Endothelial cell of umbilical vein (primary cell): ENCODE measurements around the gene ETS1. TPM values are rescaled to one million over a fixed set of nuclear protein-coding genes. Genes with fewer than 3 reads are reported as not detected.

ENCODE experiments used
- BruUV-seq: library from RNA; stranded (reverse); fragments of 400-500 nt; replicated peaks from 2 replicates; lab custom pipeline; 2021; lab: Mats Ljungman, UMichigan
- CTCF ChIA-PET: fragments of 300-600, 350-600 bp; sonication (Branson Sonifier 250); formaldehyde crosslinking; loops from one replicate; lab custom pipeline; 2021; ENCODE audit warnings: antibody characterized with exemption, inconsistent platforms; lab: Charles Lee
- POLR2A ChIA-PET: fragments of 300-600, 350-600 bp; sonication (Branson Sonifier 250); formaldehyde crosslinking; loops from one replicate; lab custom pipeline; 2021; ENCODE audit warnings: antibody characterized with exemption, inconsistent platforms; lab: Charles Lee
- DNase-seq: peaks from one replicate; pipeline ENCODE4 v3.0.0-alpha.2; 2011; ENCODE audit warnings: low read depth, low spot score
- FAIRE-seq: peaks from 2 replicates; lab custom pipeline; 2011; peaks lifted over from hg19 to GRCh38; lab: Jason Lieb, UNC
- H2AFZ ChIP-seq: 2 replicates; pipeline ENCODE4 v1.6.0; 2012; ENCODE audit warnings: low read depth, low read length, control low read depth, inconsistent platforms
- H3K27ac ChIP-seq: 2 replicates; pipeline ENCODE4 v1.5.1; 2011; ENCODE audit warnings: low read depth, mild to moderate bottlenecking, control low read depth, low read length, moderate library complexity; ENCODE audit not compliant: insufficient read depth
- H3K27me3 ChIP-seq, 2 experiments: 2 replicates each; pipeline versions ENCODE4 v1.6.0 to v1.6.1; 2011; ENCODE audit warnings: low read length in 2 of 2, mixed read lengths in 1 of 2; ENCODE audit not compliant: control insufficient read depth in 2 of 2, insufficient read depth in 2 of 2
- H3K36me3 ChIP-seq, 2 experiments: 2 replicates in 1 of 2; 3 replicates in 1 of 2; pipeline ENCODE4 v1.5.1; 2011; ENCODE audit warnings: low read length in 2 of 2, mild to moderate bottlenecking in 1 of 2, moderate library complexity in 1 of 2; ENCODE audit not compliant: control insufficient read depth in 2 of 2, insufficient read depth in 2 of 2; ENCODE audit errors: extremely low read depth in 1 of 2
- H3K4me1 ChIP-seq: 3 replicates; pipeline ENCODE4 v1.5.1; 2011; ENCODE audit warnings: mild to moderate bottlenecking, low read length; ENCODE audit not compliant: control insufficient read depth, insufficient read depth; ENCODE audit errors: extremely low read depth
- H3K4me2 ChIP-seq: 2 replicates; pipeline ENCODE4 v1.6.1; 2011; ENCODE audit warnings: low read length, control low read depth, mixed read lengths; ENCODE audit not compliant: insufficient read depth
- H3K4me3 ChIP-seq, 3 experiments: fragments of 200-600 bp in 1 of 3; sonication (generic), shearing (Covaris generic) in 1 of 3; replicated peaks in 1 of 3; 2 replicates each; pipeline ENCODE4 v1.5.1; 2011 to 2016; ENCODE audit warnings: control low read depth in 3 of 3, low read length in 3 of 3, mild to moderate bottlenecking in 2 of 3, inconsistent platforms in 1 of 3, low read depth in 1 of 3, moderate library complexity in 1 of 3; ENCODE audit not compliant: insufficient read depth in 1 of 3
- H3K79me2 ChIP-seq: 2 replicates; pipeline ENCODE4 v1.6.0; 2012; ENCODE audit warnings: low read length, inconsistent platforms; ENCODE audit not compliant: control insufficient read depth, insufficient read depth
- H3K9ac ChIP-seq: replicated peaks from 2 replicates; pipeline ENCODE3; 2011; ENCODE audit warnings: low read length, control low read depth; ENCODE audit not compliant: insufficient read depth; ENCODE audit errors: extremely low read depth
- H3K9me1 ChIP-seq: replicated peaks from 3 replicates; pipeline ENCODE4 v1.6.0; 2011; ENCODE audit warnings: mild to moderate bottlenecking, low read length; ENCODE audit not compliant: control insufficient read depth, insufficient read depth; ENCODE audit errors: extremely low read depth
- H3K9me3 ChIP-seq: replicated peaks from 2 replicates; pipeline ENCODE4 v1.5.1; 2012; ENCODE audit warnings: low read length, inconsistent platforms; ENCODE audit not compliant: control insufficient read depth, insufficient read depth
- H4K20me1 ChIP-seq: replicated peaks from 2 replicates; pipeline ENCODE3; 2011; ENCODE audit warnings: mild to moderate bottlenecking, low read length; ENCODE audit not compliant: control insufficient read depth, insufficient read depth; ENCODE audit errors: extremely low read depth
- EZH2 ChIP-seq: IDR thresholded peaks from 2 replicates; pipeline ENCODE4 v1.6.1; 2012; ENCODE audit warnings: borderline replicate concordance, low read depth, mild to moderate bottlenecking, moderate library complexity, low read length, inconsistent platforms; ENCODE audit not compliant: severe bottlenecking
- FOS ChIP-seq: IDR thresholded peaks from 2 replicates; pipeline ENCODE4 v1.6.1; 2011; ENCODE audit warnings: mild to moderate bottlenecking, low read length, moderate library complexity, borderline replicate concordance; ENCODE audit not compliant: insufficient read depth
- GATA2 ChIP-seq: IDR thresholded peaks from 2 replicates; pipeline ENCODE4 v1.7.0; 2011; ENCODE audit warnings: low read depth, mild to moderate bottlenecking, moderate library complexity, mixed read lengths, low read length; ENCODE audit not compliant: insufficient read length, insufficient read depth
- JUN ChIP-seq: IDR thresholded peaks from 2 replicates; pipeline ENCODE4 v1.6.1; 2011; ENCODE audit warnings: borderline replicate concordance, low read depth; ENCODE audit not compliant: insufficient read length, insufficient read depth
- MYC ChIP-seq: IDR thresholded peaks from one replicate; pipeline ENCODE4 v1.6.1; 2011; ENCODE audit warnings: mild to moderate bottlenecking, low read depth, low read length
- POLR2A ChIP-seq: IDR thresholded peaks from 2 replicates; pipeline ENCODE4 v1.6.1; 2012; ENCODE audit warnings: low read depth, mild to moderate bottlenecking, control low read depth, low read length
- POLR2AphosphoS5 ChIP-seq: IDR thresholded peaks from 2 replicates; pipeline ENCODE4 v1.6.1; 2012; ENCODE audit warnings: low read depth, mild to moderate bottlenecking, control low read depth, low read length, moderate library complexity; ENCODE audit not compliant: insufficient read depth
- dilution Hi-C: fragments of 300-500 bp; cut with MboI; formaldehyde crosslinking; loops from one replicate; pipeline ENCODE4 v1.15.0; 2019; ENCODE audit warnings: low sequenced_read_pairs; ENCODE audit not compliant: extremely low pct_ligation_motif_present
- intact Hi-C: fragments of 100-400 bp; cut with micrococcal nuclease; formaldehyde crosslinking; loops from one replicate; pipeline ENCODE4 v1.10.0; 2022
- polyA plus RNA-seq, 4 experiments: library from polyadenylated mRNA; depleted of rRNA in 3 of 4; stranded (reverse) in 3 of 4; unstranded in 1 of 4; fragments of >200 nt; gene quantifications; 2 replicates each; pipeline versions ENCODE4 v1.2.1 to v1.2.3, GENCODE V29; 2011 to 2012; ENCODE audit warnings: missing spikeins in 1 of 4
- total RNA-seq: library from RNA; stranded (reverse); gene quantifications from 2 replicates; pipeline ENCODE4 v1.2.3, GENCODE V29; 2021
- TF ChIP-seq, protein P1 (sequence below), 2 donors: IDR thresholded peaks; 1 replicate in 1 of 2; 2 replicates in 1 of 2; pipeline ENCODE4 v1.5.1; 2011; ENCODE audit warnings: low read length in 2 of 2, mild to moderate bottlenecking in 2 of 2, moderate library complexity in 2 of 2, control low read depth in 1 of 2, inconsistent platforms in 1 of 2, low read depth in 1 of 2; ENCODE audit not compliant: insufficient read depth in 1 of 2; ENCODE audit errors: extremely low read depth in 1 of 2
- TF ChIP-seq, protein P2 (sequence below): IDR thresholded peaks from 2 replicates; pipeline ENCODE4 v1.6.1; 2011; ENCODE audit not compliant: insufficient read depth, insufficient read length

The ETS1 gene
- total and polyA plus RNA-seq, 2 donors (not counting 3 experiments of a cell fraction or from before 2014, with no cell fraction given) = 34.2 to 115 TPM

DNA sequence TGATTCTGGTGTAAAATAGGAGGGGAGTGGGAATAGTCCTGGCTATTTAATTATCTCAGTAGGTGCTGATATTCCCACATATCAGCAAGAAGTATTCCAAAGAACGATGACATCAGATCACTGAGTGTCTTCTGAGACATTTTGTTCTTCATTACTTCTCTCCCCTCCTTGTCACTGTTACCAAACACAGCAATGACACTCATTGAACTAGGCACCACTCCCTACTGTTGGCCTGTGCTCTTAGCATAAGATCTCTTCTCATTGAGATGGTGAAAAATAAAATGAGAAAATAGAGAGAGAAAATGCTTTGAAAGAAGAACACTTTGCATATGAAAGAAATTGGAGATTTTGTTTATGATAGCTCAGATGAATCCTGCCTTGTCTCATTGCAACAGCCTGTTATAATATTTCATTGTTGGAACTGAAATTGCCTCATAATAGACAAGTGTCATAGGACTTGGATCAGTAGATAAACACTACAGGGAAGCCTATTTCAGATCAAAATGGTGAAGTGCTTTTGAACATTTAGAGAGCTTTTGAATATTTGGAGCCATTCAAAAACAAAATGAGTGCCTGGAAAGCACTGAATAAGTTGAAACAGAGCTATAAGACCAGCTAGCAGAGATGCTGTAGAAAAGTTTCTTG lies 11.3 kb upstream of the ETS1 start:
- no peak for TF ChIP-seq JUN
- TF ChIP-seq, protein P1, sequence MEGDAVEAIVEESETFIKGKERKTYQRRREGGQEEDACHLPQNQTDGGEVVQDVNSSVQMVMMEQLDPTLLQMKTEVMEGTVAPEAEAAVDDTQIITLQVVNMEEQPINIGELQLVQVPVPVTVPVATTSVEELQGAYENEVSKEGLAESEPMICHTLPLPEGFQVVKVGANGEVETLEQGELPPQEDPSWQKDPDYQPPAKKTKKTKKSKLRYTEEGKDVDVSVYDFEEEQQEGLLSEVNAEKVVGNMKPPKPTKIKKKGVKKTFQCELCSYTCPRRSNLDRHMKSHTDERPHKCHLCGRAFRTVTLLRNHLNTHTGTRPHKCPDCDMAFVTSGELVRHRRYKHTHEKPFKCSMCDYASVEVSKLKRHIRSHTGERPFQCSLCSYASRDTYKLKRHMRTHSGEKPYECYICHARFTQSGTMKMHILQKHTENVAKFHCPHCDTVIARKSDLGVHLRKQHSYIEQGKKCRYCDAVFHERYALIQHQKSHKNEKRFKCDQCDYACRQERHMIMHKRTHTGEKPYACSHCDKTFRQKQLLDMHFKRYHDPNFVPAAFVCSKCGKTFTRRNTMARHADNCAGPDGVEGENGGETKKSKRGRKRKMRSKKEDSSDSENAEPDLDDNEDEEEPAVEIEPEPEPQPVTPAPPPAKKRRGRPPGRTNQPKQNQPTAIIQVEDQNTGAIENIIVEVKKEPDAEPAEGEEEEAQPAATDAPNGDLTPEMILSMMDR (IDR thresholded peaks at IDR 0.05; ENCODE audit: extremely low read depth in 1 of 2, insufficient read depth in 1 of 2, low read depth in 1 of 2, low read length in 2 of 2) = no peak
- Histone ChIP-seq H3K4me3 (no peak overlapping the region), H3K9me1 (no peaks in the 10 kb centered on the region), H3K36me3 (no peaks in the 10 kb centered on the region), H3K79me2 (no peaks in the 10 kb centered on the region), H2AFZ (no peak overlapping the region), H3K4me1 (peaks cover 9% of the 10 kb centered on the region), H3K9me3 (no peaks in the 10 kb centered on the region), H4K20me1 (no peaks in the 10 kb centered on the region), H3K4me2 (no peak overlapping the region), H3K9ac (no peak overlapping the region), H3K27ac (no peak overlapping the region), H3K27me3 (no peaks in the 10 kb centered on the region)
- intact Hi-C loops = no loop called here
- ChIA-PET CTCF (no interaction called here), POLR2A (no interaction called here)
- dilution Hi-C loops = no loop called here
- FAIRE-seq (no peak), DNase-seq (no peak)
- no TSS peak for BruUV-seq

DNA sequence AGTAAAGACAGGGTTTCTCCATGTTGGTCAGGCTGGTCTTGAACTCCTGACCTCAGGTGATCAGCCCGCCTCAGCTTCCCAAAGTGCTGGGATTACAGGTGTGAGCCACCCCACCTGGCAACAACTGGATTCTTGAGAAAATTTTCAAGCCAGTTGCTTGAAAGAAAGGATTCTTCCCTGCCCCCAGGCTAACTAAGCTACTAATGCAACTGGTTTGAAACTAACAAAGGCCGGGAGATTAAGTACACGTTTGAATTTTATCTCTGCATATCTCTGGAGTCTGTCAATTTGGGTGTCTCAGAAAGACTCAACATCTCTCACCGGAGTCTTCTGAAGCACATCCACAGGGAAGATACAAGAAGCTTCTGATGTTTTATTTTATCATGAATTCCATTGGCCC lies 10.7 kb upstream of the ETS1 start:
- no peak overlapping the region for H3K4me2 ChIP-seq
- FAIRE-seq (no peak), DNase-seq (no peak)
- no TSS peak for BruUV-seq
- POLR2A ChIA-PET = no interaction called here
- H3K9me1 ChIP-seq = no peaks in the 10 kb centered on the region
- H3K4me3 ChIP-seq = no peak overlapping the region
- H3K27me3 ChIP-seq = peaks cover 1 to 2% of the 10 kb centered on the region in 2 experiments
- CTCF ChIA-PET = no interaction called here
- no peak overlapping the region for H2AFZ ChIP-seq
- no peaks in the 10 kb centered on the region for H3K79me2 ChIP-seq
- H3K4me1 ChIP-seq = peaks cover 9% of the 10 kb centered on the region
- dilution Hi-C loops (no loop called here), intact Hi-C loops (no loop called here)
- H4K20me1 ChIP-seq = no peaks in the 10 kb centered on the region
- H3K27ac ChIP-seq = no peak overlapping the region
- no peak overlapping the region for H3K9ac ChIP-seq
- TF ChIP-seq MYC = no peak
- no peak for TF ChIP-seq POLR2A
- no peak for TF ChIP-seq JUN
- TF ChIP-seq, protein P1 (IDR thresholded peaks at IDR 0.05; ENCODE audit: extremely low read depth in 1 of 2, insufficient read depth in 1 of 2, low read depth in 1 of 2, low read length in 2 of 2) = no peak
- no peak for TF ChIP-seq GATA2
- TF ChIP-seq POLR2AphosphoS5 = no peak
- TF ChIP-seq FOS = no peak
- TF ChIP-seq, protein P2, sequence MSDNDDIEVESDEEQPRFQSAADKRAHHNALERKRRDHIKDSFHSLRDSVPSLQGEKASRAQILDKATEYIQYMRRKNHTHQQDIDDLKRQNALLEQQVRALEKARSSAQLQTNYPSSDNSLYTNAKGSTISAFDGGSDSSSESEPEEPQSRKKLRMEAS = no peak
- no peak for TF ChIP-seq EZH2
- H3K36me3 ChIP-seq = no peaks in the 10 kb centered on the region
- no peaks in the 10 kb centered on the region for H3K9me3 ChIP-seq
